Hematopoietic multipotent progenitor cell treated with erythropoietin and hydrocortisone succinate and interleukin-3 and kit ligand, for 4 days (in vitro differentiated cells): ENCODE measurements around the gene LILRA5.
"Not testable (repeated sequence)": the region's sequence is repeated elsewhere in the genome, so short reads cannot be mapped to it uniquely, and the experiment has no call there.

Source experiments
- DNase-seq: peaks from one replicate; pipeline ENCODE4 v3.0.0-alpha.2; 2015

Gene LILRA5

GRCh38 chr19:54312436-54313377 is at the start of gene LILRA5:
TSS of gene LILRA5 (minus strand) at chr19:54313166. CDS start at chr19:54313019, 147 bp downstream.
- peak; percentile 78 for DNase-seq

GRCh38 chr19:54361680-54362422 is 48.9 kb upstream of the LILRA5 start:
- peak; percentile 53 for DNase-seq

- not testable (repeated sequence) for DNase-seq
Measured at GRCh38 chr19:54359149-54359820, 46.3 kb upstream of the LILRA5 start.

- DNase-seq = no peak
Measured at GRCh38 chr19:54357381-54357780, 44.4 kb upstream of the LILRA5 start.

GRCh38 chr19:54356444-54357056 is 43.6 kb upstream of the LILRA5 start:
- no peak for DNase-seq

- no peak for DNase-seq
Measured at GRCh38 chr19:54355675-54356074, 42.7 kb upstream of the LILRA5 start.

- no peak for DNase-seq
Measured at GRCh38 chr19:54354761-54355160, 41.8 kb upstream of the LILRA5 start.

- no peak for DNase-seq
Measured at GRCh38 chr19:54352546-54352945, 39.6 kb upstream of the LILRA5 start.

GRCh38 chr19:54352041-54352440 is 39.1 kb upstream of the LILRA5 start:
- DNase-seq = peak; percentile 34

- no peak for DNase-seq
Measured at GRCh38 chr19:54351474-54351873, 38.5 kb upstream of the LILRA5 start.

- DNase-seq = no peak
Measured at GRCh38 chr19:54345938-54346386, 33.0 kb upstream of the LILRA5 start.

GRCh38 chr19:54343868-54344267 is 30.9 kb upstream of the LILRA5 start:
- no peak for DNase-seq

GRCh38 chr19:54341295-54341694 is 28.3 kb upstream of the LILRA5 start:
- DNase-seq = no peak

GRCh38 chr19:54339646-54340358 is 26.8 kb upstream of the LILRA5 start:
- DNase-seq = peak; percentile 76

- no peak for DNase-seq
Measured at GRCh38 chr19:54338521-54338920, 25.6 kb upstream of the LILRA5 start.

GRCh38 chr19:54337858-54338230 is 24.9 kb upstream of the LILRA5 start:
- no peak for DNase-seq

- DNase-seq = no peak
Measured at GRCh38 chr19:54336893-54337857, 24.2 kb upstream of the LILRA5 start.

- DNase-seq = no peak
Measured at GRCh38 chr19:54335979-54336892, 23.3 kb upstream of the LILRA5 start.

GRCh38 chr19:54335164-54335563 is 22.2 kb upstream of the LILRA5 start:
- peak; percentile 44 for DNase-seq
